ENCODE data around the gene TAS2R1. TPM values are rescaled to one million over a fixed set of nuclear protein-coding genes. Genes with fewer than 3 reads are reported as not detected.

The TAS2R1 gene
- total RNA-seq, 1 experiment from 2014 or later = 0.82 TPM

DNA sequence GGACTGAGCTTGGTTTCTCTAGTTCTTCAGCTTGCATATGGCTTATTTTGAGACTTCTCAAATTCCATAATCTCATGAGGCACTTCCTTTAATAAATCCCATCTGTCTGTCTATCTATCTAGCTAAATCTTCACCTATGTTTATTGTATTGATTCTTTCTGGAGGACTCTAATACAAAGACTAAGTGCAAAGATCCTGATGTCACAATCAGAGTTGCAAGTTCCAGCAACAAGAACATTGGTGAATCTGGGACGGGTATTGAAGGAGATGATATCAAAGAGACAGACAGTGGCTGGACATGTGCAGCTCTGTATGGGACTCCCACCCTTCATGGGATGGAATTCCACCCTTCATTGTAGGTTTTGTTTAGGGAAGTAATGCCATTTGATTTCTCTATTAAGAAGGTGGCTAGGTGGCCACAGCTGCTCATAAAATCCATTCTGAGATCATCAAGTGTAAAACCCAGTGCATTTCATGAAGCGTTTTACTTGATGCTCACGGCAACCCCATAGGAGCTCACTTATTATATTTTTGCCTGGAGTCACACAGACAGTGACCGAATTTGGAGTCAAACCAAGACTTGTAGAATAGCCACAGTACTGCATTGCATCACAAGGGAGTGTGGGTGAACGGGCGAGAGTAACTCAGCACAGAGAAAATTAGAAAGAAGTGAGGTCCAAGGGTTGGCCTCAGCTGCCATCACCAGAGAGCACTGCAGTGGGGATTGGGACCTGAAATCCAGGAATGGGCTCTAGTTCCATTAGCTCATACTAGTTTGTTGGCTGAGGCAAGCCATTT, 24.9 kb downstream of the TAS2R1 start:
- Mint-ChIP-seq H3K4me1 (ENCODE audit: low read depth, unreplicated experiment) (peaks cover 7% of the 10 kb centered on the region), H3K27me3 (ENCODE audit: insufficient read depth, unreplicated experiment) (no peaks in the 10 kb centered on the region), H3K9me3 (ENCODE audit: unreplicated experiment) (peaks cover 19% of the 10 kb centered on the region), H3K4me3 (ENCODE audit: unreplicated experiment) (no peak overlapping the region), H3K27ac (ENCODE audit: unreplicated experiment) (no peak overlapping the region), H3K36me3 (ENCODE audit: insufficient read depth, unreplicated experiment) (no peaks in the 10 kb centered on the region)
- no peak overlapping the region for H3K4me3 ChIP-seq (ENCODE audit: low read depth, low read length)
- H3K27me3 ChIP-seq (replicated peaks; ENCODE audit: control insufficient read depth, insufficient read depth, low read length) = no peaks in the 10 kb centered on the region
- intact Hi-C loops (cut with micrococcal nuclease; ENCODE audit: unreplicated experiment) = no loop called here
- ChIA-PET CTCF (no interaction called here), POLR2A (no interaction called here)
- H3K36me3 ChIP-seq (ENCODE audit: control insufficient read depth, insufficient read depth, low read length) = no peaks in the 10 kb centered on the region
- TF ChIP-seq, protein P1, sequence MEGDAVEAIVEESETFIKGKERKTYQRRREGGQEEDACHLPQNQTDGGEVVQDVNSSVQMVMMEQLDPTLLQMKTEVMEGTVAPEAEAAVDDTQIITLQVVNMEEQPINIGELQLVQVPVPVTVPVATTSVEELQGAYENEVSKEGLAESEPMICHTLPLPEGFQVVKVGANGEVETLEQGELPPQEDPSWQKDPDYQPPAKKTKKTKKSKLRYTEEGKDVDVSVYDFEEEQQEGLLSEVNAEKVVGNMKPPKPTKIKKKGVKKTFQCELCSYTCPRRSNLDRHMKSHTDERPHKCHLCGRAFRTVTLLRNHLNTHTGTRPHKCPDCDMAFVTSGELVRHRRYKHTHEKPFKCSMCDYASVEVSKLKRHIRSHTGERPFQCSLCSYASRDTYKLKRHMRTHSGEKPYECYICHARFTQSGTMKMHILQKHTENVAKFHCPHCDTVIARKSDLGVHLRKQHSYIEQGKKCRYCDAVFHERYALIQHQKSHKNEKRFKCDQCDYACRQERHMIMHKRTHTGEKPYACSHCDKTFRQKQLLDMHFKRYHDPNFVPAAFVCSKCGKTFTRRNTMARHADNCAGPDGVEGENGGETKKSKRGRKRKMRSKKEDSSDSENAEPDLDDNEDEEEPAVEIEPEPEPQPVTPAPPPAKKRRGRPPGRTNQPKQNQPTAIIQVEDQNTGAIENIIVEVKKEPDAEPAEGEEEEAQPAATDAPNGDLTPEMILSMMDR (IDR thresholded peaks at IDR 0.05; ENCODE audit: insufficient read depth in 1 of 2, low read depth in 1 of 2, low read length in 1 of 2, severe bottlenecking in 1 of 2, unreplicated experiment in 1 of 2) = no peak
- DNase-seq = no peak
- no TSS peak for BruUV-seq (replicated peaks)
- H3K9me3 ChIP-seq = no peaks in the 10 kb centered on the region
- no peaks in the 10 kb centered on the region for H3K4me1 ChIP-seq

DNA sequence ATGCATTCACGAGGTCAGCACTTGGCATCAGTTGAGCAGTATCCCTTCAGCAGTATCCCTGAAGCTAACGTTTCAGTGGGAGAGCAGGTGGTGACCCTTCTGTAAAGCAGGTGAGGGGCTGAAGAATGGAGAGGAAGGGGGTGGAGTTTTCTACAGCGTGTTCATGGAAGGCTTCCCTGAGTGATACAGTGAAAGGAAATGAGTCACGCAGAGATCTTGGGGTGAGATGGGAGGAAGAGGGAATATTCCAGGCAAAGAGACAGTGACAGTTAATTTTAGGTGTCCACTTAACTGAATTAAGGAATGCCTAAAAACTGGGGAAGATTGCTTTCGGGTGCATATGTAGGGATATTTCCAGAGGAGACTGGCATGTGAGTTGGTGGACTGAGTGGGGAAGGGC, 25.7 kb downstream of the TAS2R1 start:
- H3K4me3 Mint-ChIP-seq (ENCODE audit: unreplicated experiment) = no peak overlapping the region
- DNase-seq = no peak
- no peaks in the 10 kb centered on the region for H3K27me3 Mint-ChIP-seq (ENCODE audit: insufficient read depth, unreplicated experiment)
- Histone ChIP-seq H3K9me3 (no peaks in the 10 kb centered on the region), H3K4me3 (ENCODE audit: low read depth, low read length) (no peak overlapping the region), H3K4me1 (no peaks in the 10 kb centered on the region), H3K27me3 (replicated peaks; ENCODE audit: control insufficient read depth, insufficient read depth, low read length) (no peaks in the 10 kb centered on the region), H3K36me3 (ENCODE audit: control insufficient read depth, insufficient read depth, low read length) (no peaks in the 10 kb centered on the region)
- no peaks in the 10 kb centered on the region for H3K36me3 Mint-ChIP-seq (ENCODE audit: insufficient read depth, unreplicated experiment)
- intact Hi-C loops (cut with micrococcal nuclease; ENCODE audit: unreplicated experiment) = no loop called here
- BruUV-seq (replicated peaks) = no TSS peak
- ChIA-PET POLR2A (no interaction called here), CTCF (no interaction called here)
- peaks cover 19% of the 10 kb centered on the region for H3K9me3 Mint-ChIP-seq (ENCODE audit: unreplicated experiment)
- TF ChIP-seq, protein P1 (IDR thresholded peaks at IDR 0.05; ENCODE audit: insufficient read depth in 1 of 2, low read depth in 1 of 2, low read length in 1 of 2, severe bottlenecking in 1 of 2, unreplicated experiment in 1 of 2) = no peak
- H3K27ac Mint-ChIP-seq (ENCODE audit: unreplicated experiment) = no peak overlapping the region
- peaks cover 7% of the 10 kb centered on the region for H3K4me1 Mint-ChIP-seq (ENCODE audit: low read depth, unreplicated experiment)

- Histone ChIP-seq H3K4me1 (no peaks in the 10 kb centered on the region), H3K27me3 (replicated peaks; ENCODE audit: control insufficient read depth, insufficient read depth, low read length) (no peaks in the 10 kb centered on the region), H3K9me3 (no peaks in the 10 kb centered on the region), H3K36me3 (ENCODE audit: control insufficient read depth, insufficient read depth, low read length) (no peaks in the 10 kb centered on the region), H3K4me3 (ENCODE audit: low read depth, low read length) (no peak overlapping the region)
- Mint-ChIP-seq H3K4me3 (ENCODE audit: unreplicated experiment) (peak overlapping the region; percentile 15), H3K27ac (ENCODE audit: unreplicated experiment) (no peak overlapping the region), H3K36me3 (ENCODE audit: insufficient read depth, unreplicated experiment) (no peaks in the 10 kb centered on the region), H3K9me3 (ENCODE audit: unreplicated experiment) (peaks cover 19% of the 10 kb centered on the region), H3K4me1 (ENCODE audit: low read depth, unreplicated experiment) (peaks cover 7% of the 10 kb centered on the region), H3K27me3 (ENCODE audit: insufficient read depth, unreplicated experiment) (no peaks in the 10 kb centered on the region)
- no TSS peak for BruUV-seq (replicated peaks)
- intact Hi-C loops (cut with micrococcal nuclease; ENCODE audit: unreplicated experiment) = no loop called here
- POLR2A ChIA-PET = no interaction called here
- CTCF ChIA-PET = no interaction called here
- DNase-seq = no peak
- TF ChIP-seq, protein P1 (IDR thresholded peaks at IDR 0.05; ENCODE audit: insufficient read depth in 1 of 2, low read depth in 1 of 2, low read length in 1 of 2, severe bottlenecking in 1 of 2, unreplicated experiment in 1 of 2) = no peak
Observed at GRCh38 chr5:9601055-9601739, 29.0 kb downstream of the TAS2R1 start.
